Stimulated activated CD4-positive, alpha-beta T cell treated with anti-CD3 and anti-CD28 coated beads, Interleukin-15, amount 100 ng/mL, for 24 hours (primary cell): ENCODE data around the gene C16orf90.

Experiments used
- DNase-seq: peaks from one replicate; pipeline ENCODE4 v3.0.0-alpha.2; 2020

C16orf90 gene

DNA sequence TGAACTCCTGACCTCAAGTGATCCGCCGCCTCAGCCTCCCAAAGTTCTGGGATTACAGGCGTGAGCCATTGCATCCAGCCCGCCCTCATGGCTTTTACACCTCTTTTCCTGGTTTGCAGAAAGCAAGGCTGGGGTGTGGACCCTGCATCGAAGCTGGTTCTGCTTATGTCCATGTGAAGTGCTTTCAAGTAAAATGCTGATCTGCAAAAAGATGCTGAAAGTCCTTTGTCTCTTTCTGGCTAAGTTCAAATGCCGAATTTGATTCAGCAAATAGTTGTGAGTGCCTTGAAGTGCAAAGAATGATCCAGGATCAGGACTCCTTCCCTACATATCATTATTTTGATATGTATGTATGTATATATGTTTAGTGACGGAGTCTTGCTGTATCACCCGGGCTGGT lies 34.7 kb downstream of the C16orf90 start:
- no peak for DNase-seq

DNA sequence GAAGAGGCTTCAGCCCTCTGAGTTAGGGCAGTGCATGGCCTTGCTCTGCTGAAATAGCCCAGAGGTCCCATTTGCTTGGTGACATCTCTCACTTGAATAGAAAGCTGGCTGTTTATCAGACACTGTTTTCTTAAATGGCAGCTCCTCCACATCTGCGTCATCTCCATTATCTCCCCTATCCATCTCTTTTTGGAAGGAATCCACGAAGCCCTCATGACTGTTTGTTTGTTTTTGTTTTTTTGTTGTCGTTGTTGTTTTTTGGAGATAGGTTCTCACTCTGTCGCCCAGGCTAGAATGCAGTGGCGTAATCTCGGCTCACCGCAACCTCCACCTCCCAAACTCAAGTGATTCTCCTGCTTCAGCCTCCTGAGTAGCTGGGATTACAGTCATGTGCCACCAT lies 35.2 kb downstream of the C16orf90 start:
- no peak for DNase-seq

DNA sequence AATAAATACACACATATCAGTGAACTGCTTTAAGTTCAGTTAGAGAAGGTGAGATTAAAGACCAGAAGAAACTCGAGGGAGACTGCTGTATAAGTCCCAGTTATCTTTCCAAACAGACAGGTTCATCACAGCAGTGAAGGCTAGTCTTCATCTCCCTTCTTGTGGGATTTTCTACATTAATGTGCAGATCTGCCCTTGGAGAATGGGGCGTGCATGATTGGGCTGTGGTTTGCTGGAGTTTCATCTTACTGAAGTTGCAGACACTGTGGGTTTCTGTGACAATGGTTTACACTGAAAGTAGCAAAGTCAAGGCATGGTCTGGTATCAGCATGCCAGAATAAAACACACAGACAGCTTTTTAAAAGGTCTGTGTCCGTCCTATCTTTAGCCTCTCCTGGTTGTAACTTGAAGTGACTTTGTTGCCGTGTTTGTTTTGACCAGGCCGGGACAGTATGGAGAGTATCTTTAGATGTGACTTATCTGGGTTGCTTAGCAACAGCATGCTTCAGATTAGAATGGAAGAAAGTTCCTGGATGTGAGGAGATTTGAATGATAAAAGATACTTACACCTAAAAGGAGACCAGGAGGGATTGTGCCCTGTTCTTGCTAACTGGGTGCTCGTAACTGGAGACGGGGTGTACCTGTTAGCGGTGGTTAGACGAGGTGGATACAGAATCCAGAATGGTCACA lies 35.7 kb downstream of the C16orf90 start:
- DNase-seq, result peak; percentile 33

DNA sequence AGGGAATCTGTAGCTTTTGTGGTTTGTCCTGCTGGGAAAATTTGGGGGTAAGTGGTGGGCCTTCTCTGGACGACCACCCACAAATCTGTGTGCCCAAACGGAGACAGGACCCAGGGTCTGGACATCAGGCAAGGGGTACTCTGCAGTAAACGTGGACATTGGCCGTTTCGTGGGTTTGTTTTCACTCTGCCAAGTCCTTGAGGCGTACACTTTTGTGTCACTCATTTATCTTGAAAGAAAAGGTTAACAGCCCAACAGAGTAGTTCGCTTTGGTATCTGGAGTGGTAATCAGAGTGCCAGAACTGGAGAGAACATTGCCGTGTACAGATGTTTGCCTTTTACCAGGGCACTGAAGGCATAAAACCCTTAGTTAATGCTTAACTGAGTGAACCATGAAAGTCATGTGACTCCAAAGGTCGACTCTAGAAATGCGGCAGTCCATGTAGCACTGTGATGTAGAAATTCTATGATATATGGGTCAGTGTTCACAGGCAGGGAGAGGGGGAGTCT lies 36.4 kb downstream of the C16orf90 start:
- DNase-seq, result no peak

DNA sequence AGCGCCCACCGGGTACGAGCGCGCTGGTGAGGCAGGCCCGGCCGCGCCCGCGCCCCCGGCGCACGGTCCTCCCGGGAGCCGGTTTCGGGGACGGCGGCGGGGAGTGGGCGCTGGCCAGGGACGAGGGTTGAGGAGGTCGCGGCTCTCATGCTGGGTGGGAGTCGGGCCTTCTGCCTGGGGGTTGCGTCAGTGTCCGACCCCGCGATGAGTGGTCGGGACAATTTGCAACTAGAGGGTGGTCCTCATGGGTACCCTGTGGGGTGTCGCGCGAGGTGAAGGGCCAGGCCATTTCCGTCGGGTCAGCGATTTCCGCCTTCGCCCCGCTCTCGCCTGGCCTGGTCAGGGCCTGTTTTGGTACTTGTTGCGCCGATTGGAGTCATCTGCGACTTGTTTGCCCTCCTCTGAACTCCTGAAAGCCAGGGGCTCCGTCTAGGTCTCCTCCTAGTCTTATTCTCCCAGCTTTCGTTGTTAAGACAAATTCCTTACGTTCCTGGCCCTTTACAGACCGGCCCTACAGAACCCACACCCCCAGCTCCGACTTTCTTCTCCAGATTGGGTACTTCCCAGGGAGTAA lies 36.9 kb downstream of the C16orf90 start:
- DNase-seq, result no peak

DNA sequence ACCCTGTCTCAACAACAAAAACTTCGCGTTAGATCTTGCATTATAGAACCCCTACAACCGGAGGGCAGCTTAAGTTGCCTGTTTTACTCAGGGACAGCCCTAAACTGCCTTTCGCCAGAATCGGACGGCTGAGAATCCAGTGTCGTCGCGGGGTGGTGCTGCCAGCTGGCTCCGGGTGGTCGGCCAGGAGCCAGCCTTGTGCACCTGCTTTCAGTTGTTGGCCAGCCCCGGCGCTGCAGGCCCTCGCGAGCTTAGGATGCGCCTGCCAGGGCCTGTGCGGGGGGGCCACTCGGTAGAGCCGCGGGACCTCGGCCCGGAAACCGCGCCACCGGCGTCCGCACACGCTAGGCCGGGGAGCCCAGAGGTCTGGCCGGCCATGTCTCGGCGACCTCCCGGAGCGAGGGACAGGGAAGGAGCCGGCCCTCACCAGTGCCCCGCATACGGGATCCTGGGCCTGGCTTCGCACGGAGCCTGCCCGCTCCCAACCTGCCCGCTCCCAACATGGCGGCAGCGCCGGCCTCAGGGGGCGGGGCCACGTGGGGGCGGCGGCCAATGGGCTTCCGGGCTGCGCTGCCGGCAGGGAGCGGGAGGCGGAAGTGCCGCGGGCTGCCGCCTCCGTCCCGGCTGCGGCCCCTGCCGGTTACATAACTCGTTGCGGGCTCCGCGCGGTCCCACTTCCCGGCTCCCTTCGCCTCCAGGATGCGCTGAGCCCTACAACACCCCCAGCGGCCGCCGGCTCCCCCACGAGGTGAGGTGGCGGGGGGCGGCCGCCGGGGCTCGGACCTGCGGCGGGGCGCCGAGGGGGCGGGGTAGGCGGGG lies 37.6 kb downstream of the C16orf90 start:
- DNase-seq, result peak; percentile 92

DNA sequence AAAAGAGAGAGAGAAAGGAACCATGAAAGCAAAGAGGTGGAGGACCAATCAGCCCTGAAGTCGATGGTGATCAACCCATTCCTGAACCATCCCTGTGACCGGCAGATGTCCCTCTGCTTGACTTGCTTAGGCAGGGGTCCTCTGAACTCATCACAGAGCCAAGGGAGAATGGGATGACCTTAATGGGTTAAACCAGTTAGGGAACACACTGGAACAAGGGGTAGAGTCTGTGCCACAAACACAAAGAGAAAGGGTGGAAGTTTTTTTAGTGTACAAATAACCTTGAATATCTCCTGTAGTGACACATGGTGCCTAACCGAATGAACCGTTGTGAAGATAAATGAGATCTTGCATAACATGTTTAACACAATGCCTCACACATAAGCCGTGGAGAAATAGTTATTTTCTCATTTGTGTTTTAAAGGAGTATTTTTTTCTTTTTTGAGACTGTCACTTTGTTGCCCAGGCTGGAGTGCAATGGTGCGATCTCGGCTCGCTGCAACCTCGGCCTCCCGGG lies 40.6 kb downstream of the C16orf90 start:
- no peak for DNase-seq

DNA sequence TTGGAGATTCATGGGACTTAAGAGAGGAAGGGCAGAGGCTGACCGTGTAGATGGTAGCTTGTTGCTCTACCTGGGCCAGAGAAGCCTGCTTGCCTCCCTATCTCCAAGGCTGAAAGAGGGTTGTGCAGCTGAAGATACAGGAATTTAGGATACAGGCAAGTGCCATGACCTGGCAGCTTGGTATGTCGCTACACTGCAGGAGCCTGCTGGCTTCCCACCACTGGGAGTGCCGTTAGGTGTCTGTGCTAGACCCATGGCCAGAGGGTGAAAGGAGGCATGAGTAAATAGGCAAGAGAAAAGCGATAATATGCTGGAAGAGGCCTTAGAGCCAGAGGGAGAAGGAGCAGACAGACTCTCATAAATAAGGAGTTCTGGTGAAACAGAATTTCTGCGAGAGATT lies 41.2 kb downstream of the C16orf90 start:
- no peak for DNase-seq

DNA sequence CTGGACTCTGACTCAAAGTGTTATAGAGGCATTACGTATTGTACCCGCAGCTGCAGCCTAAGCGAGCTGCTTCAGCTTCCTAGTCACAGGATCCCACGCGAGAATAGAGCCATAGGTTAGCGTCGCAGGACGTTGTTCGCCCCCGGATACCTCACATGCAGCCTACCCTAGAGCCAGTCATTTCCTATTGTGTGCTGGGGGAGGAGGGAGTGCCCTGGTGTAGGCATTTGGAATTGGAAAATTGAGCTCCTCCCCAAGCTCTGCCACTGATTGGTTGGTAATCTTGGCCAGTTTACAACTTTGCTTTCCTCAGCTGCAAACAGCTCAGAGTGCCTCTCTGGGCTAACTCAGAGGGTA lies 51.3 kb downstream of the C16orf90 start:
- DNase-seq, result peak; percentile 41
